K562 (cell line): ENCODE data around the gene PRKCB. TPM values are rescaled to one million over a fixed set of nuclear protein-coding genes. Genes with fewer than 3 reads are reported as not detected.

ENCODE experiments used
- CHD1 ChIP-seq: fragments of 200-600 bp; sonication (generic); IDR thresholded peaks from one replicate; pipeline ENCODE4 v1.6.1; 2012; ENCODE audit warnings: mild to moderate bottlenecking, moderate library complexity, low read length, inconsistent platforms
- MLX ChIP-seq, 2 experiments: fragments of 450-650 bp in 1 of 2; sonication (generic) in 1 of 2; formaldehyde crosslinking; conservative IDR thresholded peaks; 2 replicates each; pipeline versions ENCODE4 v1.4.0 to v1.8.1; 2020 to 2022; ENCODE audit warnings: mild to moderate bottlenecking in 1 of 2, missing genetic modification reagents in 1 of 2
- SNAPC5 ChIP-seq: fragments of 250-450 bp; sonication (Bioruptor Pico); IDR thresholded peaks from 2 replicates; pipeline ENCODE4 v1.8.0; 2021; ENCODE audit warnings: moderate library complexity, mild to moderate bottlenecking, inconsistent platforms
- ZNF407 ChIP-seq: fragments of 450-650 bp; IDR thresholded peaks from 2 replicates; pipeline ENCODE4 v1.6.1; 2016; ENCODE audit warnings: low read depth
- polyA plus RNA-seq, 8 experiments: library from polyadenylated mRNA; depleted of rRNA in 4 of 8; stranded (reverse) in 5 of 8; unstranded in 3 of 8; fragments of >200 nt; fragmentation: Nextera tagmentation in 2 of 8; fragmentation: Illumina TruSeq in 1 of 8; extraction: Ambion mirVana in 2 of 8; extraction: Trizol in 1 of 8; gene quantifications; 2 replicates each; pipeline versions ENCODE4 v1.2.1 to v1.2.3, GENCODE V29; 2011 to 2014; ENCODE audit warnings: inconsistent platforms in 1 of 8, missing spikeins in 1 of 8
- total RNA-seq, 7 experiments: library from RNA; depleted of rRNA in 6 of 7; stranded (reverse); fragments of >200 nt in 6 of 7; fragmentation: Illumina TruSeq in 2 of 7; extraction: Trizol in 2 of 7; gene quantifications; 2 replicates each; pipeline versions ENCODE4 v1.2.1 to v1.2.3, GENCODE V29; 2011 to 2021; ENCODE audit warnings: low replicate concordance in 1 of 7

The PRKCB gene
- total and polyA plus RNA-seq, 9 of the 15 experiments (the other 6 are each of a cell fraction or from before 2014, with no cell fraction given), result 49.9 to 276 (median 148) TPM

- TF ChIP-seq MLX (CRISPR knock-in tag; conservative IDR thresholded peaks at IDR 0.05), result no peak
- TF ChIP-seq CHD1, result no peak
- no peak for TF ChIP-seq ZNF407
- no peak for TF ChIP-seq SNAPC5 (CRISPR knock-in tag)
Measured at GRCh38 chr16:23856251-23856709, 20.5 kb downstream of the PRKCB start (continued).
